Central memory CD8-positive, alpha-beta T cell (primary cell): Measurements from ENCODE around the gene ADAMTS14.

Experiments
- ATAC-seq: fragments of 150-1000 bp; cut with Tn5 transposase; replicated peaks from 2 replicates; pipeline ENCODE4 v1.10.0; 2022; ENCODE audit warnings: mild to moderate bottlenecking, moderate FRiP score, moderate number of reproducible peaks; ENCODE audit not compliant: poor library complexity, severe bottlenecking; ENCODE audit errors: extremely low read depth
- DNase-seq, 2 donors: peaks; one replicate each; pipeline ENCODE4 v3.0.0; 2021; ENCODE audit warnings: low spot score in 2 of 2
- H3K27ac Mint-ChIP-seq: one replicate; pipeline ENCODE4 v1.8.0; 2022; ENCODE audit warnings: low read depth, mild to moderate bottlenecking, moderate library complexity, mixed read lengths
- H3K27me3 Mint-ChIP-seq: one replicate; pipeline ENCODE4 v1.8.0; 2022; ENCODE audit warnings: mixed read lengths
- H3K36me3 Mint-ChIP-seq: one replicate; pipeline ENCODE4 v1.8.0; 2022; ENCODE audit warnings: mild to moderate bottlenecking, moderate library complexity, mixed read lengths; ENCODE audit not compliant: insufficient read depth
- H3K4me1 Mint-ChIP-seq: one replicate; pipeline ENCODE4 v1.8.0; 2022; ENCODE audit warnings: mixed read lengths
- H3K4me3 Mint-ChIP-seq: one replicate; pipeline ENCODE4 v1.8.0; 2022; ENCODE audit warnings: mild to moderate bottlenecking, moderate library complexity, mixed read lengths
- H3K9me3 Mint-ChIP-seq: one replicate; pipeline ENCODE4 v1.8.0; 2022; ENCODE audit warnings: mixed read lengths

Gene ADAMTS14

GRCh38 chr10:70715853-70716795, 43.8 kb downstream of the ADAMTS14 start:
- no peak overlapping the region for H3K27ac Mint-ChIP-seq
- no peak overlapping the region for H3K4me3 Mint-ChIP-seq
- H3K4me1 Mint-ChIP-seq: no peaks in the 10 kb centered on the region
- DNase-seq (no peak), ATAC-seq (no peak)
- H3K27me3 Mint-ChIP-seq: no peaks in the 10 kb centered on the region
- H3K36me3 Mint-ChIP-seq: peaks cover 2% of the 10 kb centered on the region
- H3K9me3 Mint-ChIP-seq: no peaks in the 10 kb centered on the region

DNA sequence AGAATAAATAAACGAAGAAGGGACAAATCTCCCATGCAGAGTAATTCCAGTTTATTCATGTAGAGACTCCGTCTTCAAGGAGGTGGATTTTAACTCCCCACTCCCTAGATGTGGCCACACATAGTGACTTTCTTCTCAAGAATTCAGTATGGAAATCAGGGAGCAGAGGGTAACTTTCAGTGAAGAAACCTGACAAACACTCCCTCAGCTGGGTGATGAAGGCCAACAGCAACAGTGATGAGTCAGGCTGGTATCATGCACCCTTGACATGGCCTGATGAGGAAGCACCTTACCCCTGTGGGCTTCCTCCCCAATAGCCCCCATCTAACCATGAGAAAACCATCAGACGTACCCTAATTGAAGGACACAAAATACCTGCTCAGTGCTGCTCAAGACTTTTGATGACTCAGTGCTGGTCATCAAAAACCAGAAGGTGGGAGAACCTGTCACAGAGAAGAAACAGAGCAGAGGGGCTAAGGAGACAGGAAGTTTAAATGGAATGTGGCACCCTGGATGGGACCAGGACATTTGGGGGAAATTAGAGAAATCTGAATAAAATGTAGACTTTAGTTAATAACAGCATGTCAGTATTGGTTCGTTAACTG, 50.6 kb downstream of the ADAMTS14 start:
- no peaks in the 10 kb centered on the region for H3K27me3 Mint-ChIP-seq
- no peaks in the 10 kb centered on the region for H3K9me3 Mint-ChIP-seq
- DNase-seq (no peak), ATAC-seq (no peak)
- no peak overlapping the region for H3K4me3 Mint-ChIP-seq
- no peak overlapping the region for H3K27ac Mint-ChIP-seq
- no peaks in the 10 kb centered on the region for H3K4me1 Mint-ChIP-seq
- H3K36me3 Mint-ChIP-seq: peaks cover 2% of the 10 kb centered on the region

- H3K4me3 Mint-ChIP-seq: no peak overlapping the region
- peaks cover 1% of the 10 kb centered on the region for H3K36me3 Mint-ChIP-seq
- no peaks in the 10 kb centered on the region for H3K27me3 Mint-ChIP-seq
- H3K27ac Mint-ChIP-seq: no peak overlapping the region
- no peak for DNase-seq
- no peaks in the 10 kb centered on the region for H3K9me3 Mint-ChIP-seq
- H3K4me1 Mint-ChIP-seq: no peaks in the 10 kb centered on the region
- no peak for ATAC-seq
These were observed 51.5 kb downstream of the ADAMTS14 start for GRCh38 chr10:70723771-70724170.

DNA sequence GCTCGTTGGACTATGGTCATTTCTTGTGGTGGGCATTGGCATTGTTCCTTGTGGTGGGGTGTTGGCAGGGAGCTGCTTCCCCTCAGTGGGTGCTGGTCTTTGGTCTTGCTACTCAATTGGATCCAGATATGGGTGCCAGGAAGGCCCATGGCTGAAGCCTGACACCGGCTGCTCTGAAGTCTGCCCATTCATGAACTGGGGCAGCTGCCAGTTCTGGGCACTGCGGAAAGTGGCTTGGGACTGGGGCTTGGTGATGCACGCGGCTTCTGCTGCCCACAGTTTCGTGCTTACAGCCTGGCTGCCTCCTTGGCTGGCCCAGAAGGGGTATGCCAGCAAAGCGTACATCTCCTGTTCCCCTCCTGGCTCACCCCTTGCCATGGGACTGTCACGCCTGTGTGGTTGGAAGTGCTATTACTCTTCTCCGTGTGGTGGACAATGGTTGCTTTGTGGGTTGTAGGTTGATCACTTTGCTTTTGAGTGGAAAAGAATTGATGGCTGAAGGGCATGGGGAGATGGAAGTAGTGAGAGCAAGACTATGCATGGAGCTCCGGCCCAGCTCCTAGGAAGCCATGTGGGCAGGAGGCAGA, 54.7 kb downstream of the ADAMTS14 start:
- DNase-seq: no peak
- Mint-ChIP-seq H3K36me3 (no peaks in the 10 kb centered on the region), H3K4me3 (no peak overlapping the region), H3K27me3 (no peaks in the 10 kb centered on the region), H3K4me1 (no peaks in the 10 kb centered on the region), H3K9me3 (no peaks in the 10 kb centered on the region), H3K27ac (no peak overlapping the region)
- ATAC-seq: no peak

DNA sequence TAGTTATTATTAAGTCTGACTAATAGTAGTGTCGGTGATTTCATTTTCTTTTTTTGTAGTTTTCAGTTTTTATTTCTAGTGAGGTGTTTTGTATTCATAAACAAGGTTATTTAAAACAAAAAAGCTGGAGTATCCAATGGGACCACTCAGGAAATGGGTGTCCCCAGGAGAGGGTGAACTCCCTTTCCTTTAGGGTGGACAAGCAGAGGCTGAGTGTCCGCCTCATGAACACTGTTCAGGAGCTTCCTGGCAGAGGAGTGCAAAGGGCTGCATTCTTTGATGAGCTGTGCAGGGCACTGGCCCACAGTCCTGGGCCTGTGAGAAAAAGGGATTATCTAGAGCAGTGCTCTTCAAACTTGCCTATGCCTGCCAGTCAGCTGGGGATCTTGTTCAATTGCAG, 56.0 kb downstream of the ADAMTS14 start:
- DNase-seq (no peak), ATAC-seq (no peak)
- no peaks in the 10 kb centered on the region for H3K27me3 Mint-ChIP-seq
- H3K27ac Mint-ChIP-seq: no peak overlapping the region
- H3K4me1 Mint-ChIP-seq: no peaks in the 10 kb centered on the region
- no peak overlapping the region for H3K4me3 Mint-ChIP-seq
- no peaks in the 10 kb centered on the region for H3K36me3 Mint-ChIP-seq
- H3K9me3 Mint-ChIP-seq: no peaks in the 10 kb centered on the region

GRCh38 chr10:70729763-70730357, 57.6 kb downstream of the ADAMTS14 start:
- H3K27ac Mint-ChIP-seq: no peak overlapping the region
- no peaks in the 10 kb centered on the region for H3K36me3 Mint-ChIP-seq
- H3K4me1 Mint-ChIP-seq: no peaks in the 10 kb centered on the region
- ATAC-seq (no peak), DNase-seq (no peak)
- no peak overlapping the region for H3K4me3 Mint-ChIP-seq
- no peaks in the 10 kb centered on the region for H3K9me3 Mint-ChIP-seq
- H3K27me3 Mint-ChIP-seq: no peaks in the 10 kb centered on the region

GRCh38 chr10:70730955-70731354, 58.6 kb downstream of the ADAMTS14 start:
- ATAC-seq: no peak
- no peak overlapping the region for H3K4me3 Mint-ChIP-seq
- H3K4me1 Mint-ChIP-seq: no peaks in the 10 kb centered on the region
- H3K27me3 Mint-ChIP-seq: no peaks in the 10 kb centered on the region
- no peaks in the 10 kb centered on the region for H3K36me3 Mint-ChIP-seq
- no peak overlapping the region for H3K27ac Mint-ChIP-seq
- H3K9me3 Mint-ChIP-seq: no peaks in the 10 kb centered on the region
- no peak for DNase-seq

GRCh38 chr10:70732569-70732968, 60.3 kb downstream of the ADAMTS14 start:
- Mint-ChIP-seq H3K4me3 (no peak overlapping the region), H3K27ac (no peak overlapping the region), H3K9me3 (no peaks in the 10 kb centered on the region), H3K4me1 (no peaks in the 10 kb centered on the region), H3K27me3 (no peaks in the 10 kb centered on the region), H3K36me3 (no peaks in the 10 kb centered on the region)
- ATAC-seq (no peak), DNase-seq (no peak)

GRCh38 chr10:70733051-70733450, 60.7 kb downstream of the ADAMTS14 start:
- Mint-ChIP-seq H3K27ac (no peak overlapping the region), H3K4me1 (no peaks in the 10 kb centered on the region), H3K4me3 (no peak overlapping the region), H3K36me3 (no peaks in the 10 kb centered on the region), H3K27me3 (no peaks in the 10 kb centered on the region), H3K9me3 (no peaks in the 10 kb centered on the region)
- ATAC-seq (no peak), DNase-seq (no peak)

DNA sequence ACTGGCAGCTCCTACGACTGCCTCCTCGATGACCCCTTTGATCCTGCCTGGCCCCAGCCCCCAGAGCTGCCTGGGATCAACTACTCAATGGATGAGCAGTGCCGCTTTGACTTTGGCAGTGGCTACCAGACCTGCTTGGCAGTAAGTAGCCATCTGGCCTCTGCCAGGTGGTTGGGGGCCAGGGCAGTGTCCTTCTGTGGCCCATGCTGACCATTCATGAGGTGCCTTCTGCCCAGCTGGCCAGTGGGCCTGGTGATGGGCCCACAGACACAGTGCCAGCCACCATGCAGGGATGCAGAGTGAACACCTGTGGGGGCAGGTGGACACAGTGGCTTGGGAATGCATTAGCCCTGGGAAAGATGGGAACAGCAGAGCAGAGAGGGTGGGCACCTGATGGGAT, 62.9 kb downstream of the ADAMTS14 start:
- Mint-ChIP-seq H3K4me3 (no peak overlapping the region), H3K9me3 (no peaks in the 10 kb centered on the region), H3K27me3 (no peaks in the 10 kb centered on the region), H3K4me1 (no peaks in the 10 kb centered on the region), H3K27ac (no peak overlapping the region), H3K36me3 (no peaks in the 10 kb centered on the region)
- no peak for ATAC-seq
- DNase-seq: no peak

GRCh38 chr10:70736525-70736924, 64.2 kb downstream of the ADAMTS14 start:
- Mint-ChIP-seq H3K4me3 (no peak overlapping the region), H3K4me1 (no peaks in the 10 kb centered on the region), H3K27ac (no peak overlapping the region), H3K36me3 (no peaks in the 10 kb centered on the region), H3K9me3 (no peaks in the 10 kb centered on the region), H3K27me3 (no peaks in the 10 kb centered on the region)
- ATAC-seq (no peak), DNase-seq (no peak)

GRCh38 chr10:70737250-70737649, 64.9 kb downstream of the ADAMTS14 start:
- Mint-ChIP-seq H3K9me3 (no peaks in the 10 kb centered on the region), H3K4me3 (no peak overlapping the region), H3K4me1 (no peaks in the 10 kb centered on the region), H3K27me3 (no peaks in the 10 kb centered on the region), H3K27ac (no peak overlapping the region), H3K36me3 (no peaks in the 10 kb centered on the region)
- ATAC-seq (no peak), DNase-seq (no peak)
